NOMO-1 treated with DMSO at 0.1 percent for 48 hours (cell line): ENCODE results near the gene CCDC93.

Experiments used
- DNase-seq: peaks from one replicate; lab custom pipeline; 2025; ENCODE audit not compliant: unreplicated experiment; lab: John Stamatoyannopoulos, UW

CCDC93 gene

DNA sequence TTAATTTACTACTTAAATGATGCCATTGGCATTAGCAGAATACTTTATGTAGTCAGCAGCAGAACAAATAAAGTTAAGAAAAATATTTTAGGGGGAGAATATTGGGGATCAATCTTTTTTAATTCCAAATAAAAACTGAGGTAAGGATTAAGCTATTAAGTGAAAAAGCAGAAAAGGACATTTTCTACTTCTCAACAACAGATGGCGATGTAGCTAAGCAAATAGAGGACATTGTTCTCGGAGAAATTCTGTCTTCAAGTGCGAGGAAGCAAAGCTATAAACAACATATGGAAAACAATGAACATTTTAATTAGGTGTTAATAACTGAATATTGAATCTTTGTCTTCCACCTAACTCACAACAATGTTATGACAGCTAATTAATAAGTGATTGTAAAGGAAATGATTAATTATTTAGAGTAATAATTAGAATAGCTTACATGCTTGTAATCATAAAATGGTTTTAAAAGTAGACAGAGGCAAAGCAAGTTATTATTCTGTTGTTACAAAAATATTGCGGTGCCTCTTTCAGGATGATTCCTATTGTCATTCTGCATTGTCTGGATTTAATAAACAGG lies 32.9 kb upstream of the CCDC93 start:
- DNase-seq: peak; percentile 46

DNA sequence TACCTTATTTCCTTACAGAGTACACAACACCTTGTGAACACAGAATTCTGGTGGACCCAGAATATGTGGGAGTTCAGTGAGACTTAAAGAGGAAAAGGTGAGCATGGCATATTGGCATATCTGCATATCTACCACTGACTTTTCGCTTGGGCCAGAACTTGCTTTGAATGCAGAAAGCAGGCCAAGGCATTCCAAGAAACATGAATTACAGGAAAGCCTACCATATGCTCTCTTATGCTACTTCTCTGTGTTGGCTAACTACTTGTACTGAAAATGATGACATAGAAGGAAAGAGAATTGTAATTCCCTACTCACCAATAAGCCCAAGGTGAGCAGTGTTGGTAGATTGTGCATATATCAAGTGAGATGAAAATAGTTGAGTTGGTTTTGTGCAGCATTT lies 31.4 kb upstream of the CCDC93 start:
- DNase-seq: no peak

DNA sequence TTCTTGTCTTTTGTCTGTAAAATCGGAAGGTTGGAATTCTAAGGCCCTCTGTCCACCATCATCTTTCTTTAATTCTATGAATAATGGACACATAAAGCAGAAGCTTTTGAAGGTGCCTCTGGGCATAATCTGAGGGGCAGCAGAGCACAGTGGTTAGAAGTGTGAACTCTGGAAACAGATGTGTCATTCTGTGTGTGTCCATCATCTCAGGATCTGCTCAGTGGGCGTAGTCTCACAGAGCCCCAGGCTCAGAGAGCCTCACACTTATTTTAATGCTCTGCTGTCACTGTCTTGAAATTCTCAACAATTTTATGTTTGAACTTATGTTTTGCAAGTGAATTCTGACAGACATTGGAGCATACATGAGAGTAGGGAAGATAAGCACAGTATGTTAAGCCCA lies 31.0 kb upstream of the CCDC93 start:
- DNase-seq: no peak

DNA sequence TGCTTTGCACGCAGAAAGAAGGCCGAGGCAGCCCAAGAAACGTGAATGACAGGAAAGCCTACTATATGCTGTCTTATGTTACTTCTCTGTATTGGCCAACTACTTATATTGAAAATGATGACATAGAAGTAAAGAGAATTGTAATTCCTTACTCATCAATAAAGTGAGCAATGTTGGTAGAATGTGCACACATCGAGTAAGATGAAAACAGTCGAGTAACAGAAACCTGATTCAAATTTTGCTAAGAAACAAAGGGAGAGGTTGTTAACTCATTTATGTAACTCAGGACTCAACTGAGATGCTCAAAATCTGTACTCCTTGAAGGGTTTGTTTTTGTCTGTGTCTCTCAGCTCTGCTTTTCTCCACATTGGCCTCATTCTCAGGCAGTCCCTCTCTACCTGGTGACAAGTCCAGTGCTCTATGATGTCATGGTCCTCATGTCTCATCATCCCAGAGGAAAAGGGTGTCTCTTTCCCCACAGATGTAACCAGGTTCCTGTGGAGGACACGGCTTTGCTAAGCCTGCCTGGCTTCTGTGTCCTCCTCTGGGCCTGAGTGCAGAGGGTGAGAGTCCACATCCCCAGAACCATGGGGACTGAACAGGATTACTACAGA lies 30.3 kb upstream of the CCDC93 start:
- no peak for DNase-seq

DNA sequence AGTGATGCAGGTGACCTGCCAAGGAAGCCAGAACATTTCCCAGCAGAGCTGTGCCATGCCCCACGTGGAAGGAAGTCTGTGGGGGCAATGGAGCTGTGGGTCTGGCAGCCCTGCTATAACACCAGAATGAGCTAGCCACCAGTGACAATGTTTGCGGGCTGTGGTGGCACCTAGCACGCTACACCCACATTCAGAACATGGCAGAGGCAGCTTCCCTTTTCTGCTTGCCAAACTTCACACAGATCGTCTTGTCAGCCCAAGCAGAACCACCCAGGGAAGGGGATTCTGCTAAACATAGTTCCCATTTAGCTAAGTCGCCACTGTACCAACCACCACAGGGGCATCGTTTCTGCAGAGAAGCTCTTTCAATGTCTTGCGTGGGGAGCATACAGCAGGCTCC lies 27.0 kb upstream of the CCDC93 start:
- DNase-seq: no peak

DNA sequence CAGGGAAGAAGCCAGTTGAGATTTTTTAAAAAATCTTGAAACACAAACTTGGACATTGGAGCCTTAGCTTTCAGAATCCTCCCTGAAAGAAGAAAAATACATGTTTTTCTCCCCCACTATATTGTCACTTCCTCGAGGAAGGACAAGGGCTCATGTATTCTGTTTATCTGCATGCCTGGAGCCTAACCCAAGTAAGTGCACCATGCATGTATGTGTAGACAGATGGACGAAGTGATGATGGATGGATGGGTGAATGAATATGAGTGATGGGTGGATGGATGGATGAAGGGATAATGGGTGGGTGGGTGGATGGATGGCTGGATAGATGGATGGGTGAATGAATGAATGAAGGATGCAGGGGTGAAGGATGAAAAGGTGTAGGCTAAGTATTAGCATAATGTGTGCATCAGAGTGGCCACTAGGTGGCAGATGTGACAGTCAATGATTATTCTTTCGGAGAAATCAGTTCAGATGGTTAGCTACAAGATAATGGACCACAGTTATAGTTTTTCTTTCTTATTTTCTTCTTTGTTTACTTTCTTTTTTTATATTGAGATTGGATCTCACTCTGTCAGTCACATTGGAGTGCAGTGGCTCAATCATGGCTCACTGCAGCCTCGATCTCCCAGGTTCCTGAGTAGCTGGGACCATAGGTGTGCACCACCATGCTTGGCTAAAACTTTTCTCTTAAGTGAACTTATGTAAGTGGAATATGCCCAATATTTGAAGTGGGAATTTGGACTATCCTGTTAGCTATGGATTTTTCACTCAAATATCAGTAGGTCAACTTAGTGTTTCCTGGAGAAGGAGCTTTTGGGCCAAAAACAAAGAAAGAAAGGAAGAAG lies 18.5 kb upstream of the CCDC93 start:
- peak; percentile 25 for DNase-seq

DNA sequence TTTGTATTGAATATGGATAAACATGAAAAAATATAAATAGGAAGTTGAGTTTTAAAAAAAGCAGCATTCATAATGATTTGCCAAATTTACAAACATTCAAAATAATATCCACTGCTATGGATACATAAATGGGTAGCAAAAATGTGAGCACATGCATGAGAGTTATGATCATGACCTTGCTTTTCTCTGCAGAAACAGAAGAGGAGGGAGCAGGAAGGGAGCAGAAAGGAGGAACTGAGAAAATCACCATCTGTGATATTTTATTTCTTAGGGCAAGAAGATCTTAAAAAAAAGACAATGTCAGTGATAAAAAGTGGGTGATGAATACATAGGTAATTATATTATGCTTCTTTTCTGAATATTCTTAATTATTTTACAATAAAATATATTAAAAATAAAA lies 17.7 kb upstream of the CCDC93 start:
- DNase-seq: peak; percentile 19

DNA sequence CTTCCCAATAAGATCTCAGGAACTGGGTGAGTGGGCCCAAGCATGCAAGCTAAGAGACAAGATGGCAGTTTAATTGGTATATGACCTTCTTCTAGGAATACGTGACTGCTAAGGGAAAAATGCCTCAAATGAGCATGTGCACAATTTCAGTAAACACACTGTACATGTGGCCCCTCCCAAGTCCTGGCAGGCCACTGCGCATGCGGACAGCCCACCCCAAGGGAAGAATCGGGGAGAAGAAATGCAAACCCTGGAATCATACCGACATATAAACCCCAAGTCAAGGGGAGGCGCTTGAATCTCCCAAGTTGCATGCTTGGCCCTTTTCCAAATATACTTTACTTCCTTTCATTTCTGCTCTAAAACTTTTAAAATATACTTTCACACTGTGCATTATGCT lies 15.2 kb upstream of the CCDC93 start:
- no peak for DNase-seq

DNA sequence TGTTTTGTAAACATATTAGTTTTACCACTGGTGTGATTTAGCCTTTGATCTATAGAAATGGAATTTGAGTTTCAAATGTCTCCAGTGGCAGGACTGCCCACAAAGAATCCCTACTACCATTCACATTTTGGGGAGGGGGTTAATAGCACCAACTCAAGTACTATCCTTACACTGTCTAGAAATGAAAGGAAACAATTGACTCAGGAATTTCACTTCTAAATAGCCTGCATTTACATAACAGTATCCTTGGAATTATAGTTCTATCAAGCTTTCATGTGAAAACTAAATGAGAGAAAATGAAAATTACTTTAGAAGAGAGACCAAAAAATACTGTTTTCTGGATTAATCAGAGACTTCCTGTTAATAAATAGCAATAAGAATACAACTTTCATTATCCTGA lies 7.5 kb upstream of the CCDC93 start:
- DNase-seq: no peak

DNA sequence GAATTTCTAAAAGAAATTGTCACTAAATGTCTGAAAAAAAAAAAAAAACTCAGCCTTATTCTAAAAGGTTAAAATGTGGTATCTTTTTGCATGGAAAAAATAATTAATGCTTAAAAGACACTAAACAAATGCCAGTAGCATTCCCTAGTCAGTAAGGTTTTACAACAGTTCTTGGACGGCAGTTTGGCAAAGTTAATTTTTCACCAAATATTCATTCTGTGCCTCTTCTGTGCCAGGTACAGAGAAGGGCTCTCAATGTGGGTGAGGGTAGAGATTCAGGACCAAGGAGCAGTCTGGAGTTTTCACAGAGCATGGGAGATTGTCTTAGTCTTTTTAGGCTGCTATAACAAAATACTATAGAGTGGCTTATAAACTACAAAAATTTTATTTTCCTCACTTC lies 6.0 kb upstream of the CCDC93 start:
- no peak for DNase-seq

DNA sequence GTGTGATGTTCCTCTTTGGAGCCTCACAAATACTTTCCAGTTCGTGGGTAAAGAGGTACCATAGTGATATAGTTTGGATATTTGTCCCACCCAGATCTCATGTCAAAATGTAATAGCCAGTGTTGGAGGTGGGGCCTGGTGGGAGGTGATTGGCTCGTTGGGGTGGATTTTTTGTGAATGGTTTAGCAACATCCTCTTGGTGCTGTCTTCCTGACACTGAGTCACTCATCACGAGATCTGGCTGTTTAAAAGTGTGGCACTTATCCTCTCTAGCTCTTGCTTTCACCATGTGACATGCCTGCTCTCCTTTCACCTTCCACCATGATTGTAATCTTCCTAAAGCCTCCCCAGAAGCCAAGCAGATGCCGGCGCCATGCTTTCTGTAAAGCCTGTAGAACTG lies 3.0 kb upstream of the CCDC93 start:
- DNase-seq: peak; percentile 58

DNA sequence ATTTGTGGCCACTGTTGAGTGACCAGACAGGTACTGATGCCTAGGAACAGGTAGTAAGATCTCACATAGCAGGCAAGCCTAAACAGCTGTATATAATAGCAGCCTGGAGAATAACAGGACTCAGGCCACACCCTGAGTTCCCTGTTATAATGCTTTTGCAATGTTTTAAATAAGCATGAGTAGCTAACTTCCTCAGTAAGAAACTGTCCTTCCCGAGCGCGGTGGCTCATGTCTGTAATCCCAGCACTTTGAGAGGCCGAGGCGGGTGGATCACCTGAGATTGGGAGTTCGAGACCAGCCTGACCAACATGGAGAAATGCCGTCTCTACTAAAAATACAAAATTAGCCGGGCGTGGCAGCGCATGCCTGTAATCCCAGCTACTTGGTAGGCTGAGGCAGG lies 1.9 kb upstream of the CCDC93 start:
- DNase-seq: peak; percentile 67

DNA sequence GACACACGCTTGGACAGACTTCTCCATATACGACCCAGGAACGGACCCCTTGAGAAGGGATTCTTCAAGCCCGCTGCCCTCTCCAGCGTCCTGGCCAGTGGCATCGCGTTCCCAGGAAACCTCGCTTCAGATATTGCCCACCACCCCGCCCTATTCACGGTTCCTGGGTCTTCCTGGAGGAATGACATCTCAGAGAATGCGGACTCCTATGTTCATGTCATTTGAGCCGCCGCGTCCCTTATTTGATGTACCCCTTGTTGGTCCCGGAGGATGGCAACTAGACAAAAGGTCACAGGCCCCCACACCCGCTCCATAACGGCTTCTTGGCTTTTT lies 588 bp upstream of the CCDC93 start:
- no peak for DNase-seq

DNA sequence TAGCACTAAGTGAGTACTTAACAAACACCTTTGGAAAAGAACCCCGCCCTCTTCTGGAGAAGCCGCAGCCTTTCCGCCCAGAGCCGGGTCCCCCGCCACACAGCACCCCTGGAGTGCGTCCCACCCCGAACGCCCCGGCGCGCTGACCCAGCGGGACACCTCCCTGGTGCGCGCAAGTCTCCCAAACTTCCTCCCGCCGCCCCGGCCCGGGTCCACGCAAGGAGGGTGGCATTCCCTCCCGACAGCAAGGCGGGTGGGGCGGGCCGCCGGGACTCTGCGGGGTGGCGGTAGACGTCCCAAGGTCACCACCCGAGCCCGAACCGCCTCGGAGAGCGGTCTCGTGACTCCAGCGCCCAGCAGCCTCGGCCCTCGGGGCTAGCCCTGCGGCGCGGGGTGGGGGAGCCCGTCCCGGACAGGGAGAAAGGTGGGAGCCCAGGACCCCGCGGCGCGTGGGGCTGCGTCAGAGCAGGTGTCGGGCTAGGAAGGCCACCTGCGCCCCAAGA lies 598 bp downstream of the CCDC93 start:
- no peak for DNase-seq

DNA sequence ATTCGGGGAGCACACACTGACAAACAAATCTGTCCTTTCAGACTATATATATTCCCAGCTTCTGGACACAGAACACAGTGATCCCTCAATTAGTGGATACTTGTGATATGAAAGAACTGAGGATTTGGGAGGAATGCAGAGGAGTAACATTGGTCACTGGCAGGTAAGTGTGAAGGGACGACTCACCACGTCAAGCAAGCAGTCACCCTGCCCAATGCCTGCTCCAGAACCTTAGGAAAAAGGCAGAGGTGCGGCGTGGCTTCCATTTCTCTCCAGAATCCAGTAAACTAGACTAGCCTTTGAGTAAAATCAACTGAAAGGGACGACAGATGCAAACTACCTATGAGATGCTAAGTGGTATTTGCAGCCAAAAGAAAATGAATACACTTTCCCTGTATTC lies 1.1 kb downstream of the CCDC93 start:
- DNase-seq: no peak

DNA sequence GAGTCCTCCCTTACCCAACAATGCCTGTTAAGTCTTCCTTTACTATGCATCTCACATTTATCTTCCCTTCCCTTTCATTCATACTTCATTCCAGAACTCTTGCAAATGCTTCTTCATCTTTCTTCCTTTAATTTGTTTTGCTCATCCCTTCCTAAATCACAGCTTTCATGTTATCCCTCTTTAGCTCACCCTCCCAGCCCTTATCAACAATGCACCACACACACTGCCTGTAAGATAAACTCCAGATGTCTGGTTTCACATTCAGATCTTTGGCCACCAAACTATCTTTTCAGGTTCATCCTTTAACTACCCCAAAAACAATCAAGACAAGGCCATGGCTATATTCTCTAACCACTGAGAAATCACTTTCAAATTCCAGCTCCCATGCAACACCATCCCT lies 3.4 kb downstream of the CCDC93 start:
- DNase-seq: no peak

DNA sequence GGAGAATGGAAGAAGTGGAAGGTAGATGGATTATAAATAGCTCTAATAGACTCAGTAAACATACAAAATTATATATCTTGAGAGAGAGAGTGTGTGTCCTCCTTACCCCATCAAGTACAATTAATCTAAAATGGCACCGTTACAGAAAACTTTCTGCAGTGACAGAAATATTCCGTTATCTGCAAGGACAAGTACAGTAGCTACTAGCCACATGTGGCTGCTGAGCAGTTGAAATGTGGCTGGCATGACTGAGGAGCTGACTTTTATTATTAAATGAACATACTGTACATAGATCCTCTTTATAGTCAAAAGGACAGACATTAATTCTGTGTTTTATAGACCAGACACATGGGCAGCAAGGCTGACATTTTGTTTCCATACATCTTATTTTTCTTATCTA lies 7.0 kb downstream of the CCDC93 start:
- no peak for DNase-seq

DNA sequence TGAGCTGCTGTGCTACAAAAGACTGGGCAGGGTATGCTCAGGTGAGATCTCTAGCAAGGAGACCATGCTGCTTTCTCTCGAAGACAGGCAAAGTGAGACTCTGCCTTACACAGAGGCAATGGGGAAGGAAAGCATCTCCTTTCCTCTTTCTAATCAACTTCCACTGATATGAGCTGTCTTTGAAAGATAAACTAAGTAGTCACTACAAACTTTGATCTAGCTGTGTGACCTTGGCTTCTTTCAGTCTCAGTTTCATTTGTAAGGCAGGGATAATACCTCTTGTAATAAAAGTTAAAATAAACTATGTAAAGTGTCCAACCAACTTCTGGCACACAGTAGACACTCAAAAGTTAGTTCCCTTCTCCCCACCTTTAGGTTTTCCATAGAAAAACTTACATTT lies 7.5 kb downstream of the CCDC93 start:
- DNase-seq: no peak

DNA sequence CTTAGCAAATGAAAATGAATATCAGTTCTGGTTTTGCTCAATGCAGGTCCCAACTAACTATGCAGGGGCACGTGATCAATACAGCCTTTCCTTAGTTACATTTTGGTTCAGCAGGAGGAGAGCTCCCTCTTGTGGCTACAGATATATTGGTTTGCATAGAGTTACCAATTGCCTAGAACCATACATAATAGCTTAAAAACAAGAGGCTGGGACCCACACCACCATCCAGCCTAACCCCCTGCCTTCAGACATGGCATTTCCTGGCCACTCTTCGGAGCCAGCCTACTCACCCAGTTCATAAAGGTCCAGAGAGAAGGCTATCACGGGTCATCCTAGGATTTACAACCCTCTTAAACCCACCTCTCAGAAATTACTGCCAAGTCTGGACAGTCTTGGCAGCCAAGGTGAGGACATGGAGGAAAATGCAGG lies 10.5 kb downstream of the CCDC93 start:
- DNase-seq: peak; percentile 67

DNA sequence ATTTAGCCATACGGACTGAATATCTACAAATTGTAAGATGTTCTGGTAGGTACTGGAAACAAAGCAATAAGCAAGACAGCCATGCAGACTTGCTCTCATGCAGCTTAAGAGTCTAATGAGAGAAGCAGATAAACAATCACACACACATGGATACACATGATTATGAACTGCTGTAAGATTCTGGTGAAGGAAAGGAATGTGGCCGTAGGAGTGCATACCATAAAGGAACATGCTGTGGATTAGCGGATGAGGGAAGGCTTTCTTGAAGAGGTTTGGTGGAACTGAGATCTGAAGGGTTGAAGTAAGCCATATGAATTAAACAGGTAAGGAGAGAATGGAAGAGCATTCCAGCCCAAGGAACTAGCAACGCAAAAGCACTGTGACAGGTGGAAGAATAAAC lies 13.8 kb downstream of the CCDC93 start:
- no peak for DNase-seq

DNA sequence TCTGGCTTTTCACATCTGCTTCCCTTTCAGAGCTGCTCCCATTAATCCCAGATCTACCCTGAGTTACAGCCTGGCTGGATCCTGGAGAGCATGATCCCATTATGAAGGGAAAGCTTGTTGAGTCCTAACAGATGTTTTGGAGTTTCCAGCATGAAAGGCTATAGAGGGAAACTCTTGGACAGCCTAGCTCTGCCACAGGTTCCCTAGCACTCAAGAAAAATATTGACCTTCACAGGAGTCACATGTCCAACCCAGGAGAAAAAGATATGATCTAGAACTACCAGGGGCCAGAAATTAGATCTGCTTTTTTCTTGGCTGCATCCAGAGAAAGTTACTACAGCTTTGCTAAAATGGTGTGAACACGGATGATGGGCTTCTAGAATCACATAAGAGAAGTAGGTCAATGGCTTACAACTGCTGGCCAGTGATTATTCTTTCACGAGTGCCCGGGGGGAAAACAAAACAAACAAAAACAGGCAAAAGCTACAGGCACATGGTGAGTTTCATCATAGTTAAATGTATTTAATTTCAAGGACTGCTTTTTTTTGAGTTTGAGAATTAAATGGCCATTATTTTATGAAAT lies 15.9 kb downstream of the CCDC93 start:
- DNase-seq: no peak

DNA sequence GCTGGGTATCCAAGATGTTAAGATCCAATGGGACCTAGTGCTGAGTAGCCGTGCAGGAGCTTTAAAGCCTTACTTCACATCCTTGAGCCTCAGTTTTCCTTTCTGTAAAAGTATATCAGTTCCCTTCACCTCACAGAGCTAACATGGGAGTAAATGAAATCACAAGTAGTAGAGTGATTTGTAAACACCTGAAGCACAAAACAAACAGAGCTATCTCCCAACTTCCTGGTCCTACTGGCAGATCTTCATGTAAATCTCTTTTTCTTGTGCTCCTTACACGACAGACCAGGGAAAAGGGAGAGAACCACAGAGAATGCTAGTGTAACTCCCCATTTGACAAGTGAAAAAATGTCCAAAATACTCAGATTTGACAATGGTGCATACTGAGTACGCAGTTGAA lies 17.3 kb downstream of the CCDC93 start:
- DNase-seq: no peak
